K562 (cell line): Measurements from ENCODE around the gene ITGA7. TPM values are rescaled to one million over a fixed set of nuclear protein-coding genes. Genes with fewer than 3 reads are reported as not detected.

Source experiments
- CHD4 ChIP-seq: fragments of 200-600 bp; sonication (generic); IDR thresholded peaks from 3 replicates; pipeline ENCODE4 v1.6.1; 2012; ENCODE audit warnings: low read depth, mild to moderate bottlenecking, mixed read lengths, low read length, inconsistent platforms; ENCODE audit not compliant: insufficient read depth, insufficient replicate concordance, poor library complexity, severe bottlenecking
- DPF2 ChIP-seq: fragments of 450-650 bp; IDR thresholded peaks from 2 replicates; pipeline ENCODE4 v1.6.1; 2016
- EGR1 ChIP-seq: fragments of 450-650 bp; conservative IDR thresholded peaks from 2 replicates; pipeline ENCODE4 v1.6.1; 2017; ENCODE audit warnings: mild to moderate bottlenecking
- GATA2 ChIP-seq: sonication (generic); formaldehyde crosslinking; IDR thresholded peaks from 2 replicates; pipeline ENCODE4 v1.4.0; 2020; ENCODE audit warnings: mild to moderate bottlenecking, missing genetic modification reagents
- HLTF ChIP-seq: fragments of 450-650 bp; IDR thresholded peaks from 2 replicates; pipeline ENCODE4 v1.6.1; 2016
- KDM5B ChIP-seq: fragments of 200-600 bp; sonication (generic); IDR thresholded peaks from 2 replicates; pipeline ENCODE4 v1.6.1; 2012; ENCODE audit warnings: low read depth, mild to moderate bottlenecking, moderate library complexity, low read length, control low read depth, inconsistent platforms; ENCODE audit not compliant: insufficient replicate concordance
- MCM7 ChIP-seq, 2 experiments: fragments of 450-650 bp; IDR thresholded peaks; 2 replicates each; pipeline ENCODE4 v1.6.1; 2016 to 2018
- PRPF4 ChIP-seq: fragments of 200-400 bp; formaldehyde crosslinking; IDR thresholded peaks from one replicate; pipeline ENCODE4 v1.6.1; 2017; ENCODE audit warnings: low read length, low read depth, mild to moderate bottlenecking; ENCODE audit not compliant: insufficient read depth, poor library complexity, severe bottlenecking
- SIRT6 ChIP-seq: IDR thresholded peaks from one replicate; pipeline ENCODE4 v1.6.1; 2012; ENCODE audit warnings: low read depth, mild to moderate bottlenecking, control low read depth, inconsistent platforms, low read length, moderate library complexity
- TAF15 ChIP-seq: fragments of 200-400 bp; formaldehyde crosslinking; IDR thresholded peaks from 2 replicates; pipeline ENCODE4 v1.6.1; 2017; ENCODE audit warnings: mild to moderate bottlenecking, low read depth, low read length, moderate library complexity
- TAL1 ChIP-seq: fragments of 450-650 bp; IDR thresholded peaks from 2 replicates; pipeline ENCODE4 v1.6.1; 2016; ENCODE audit warnings: mild to moderate bottlenecking
- YBX1 ChIP-seq: fragments of 450-650 bp; IDR thresholded peaks from 2 replicates; pipeline ENCODE4 v1.7.1; 2016; ENCODE audit warnings: mild to moderate bottlenecking
- ZNF174 ChIP-seq: fragments of 250-450 bp; sonication (Bioruptor Pico); IDR thresholded peaks from 2 replicates; pipeline ENCODE4 v1.4.0; 2020; ENCODE audit warnings: mild to moderate bottlenecking
- ZNF311 ChIP-seq: fragments of 250-450 bp; sonication (Bioruptor Pico); IDR thresholded peaks from 2 replicates; pipeline ENCODE4 v1.4.0; 2020; ENCODE audit warnings: mild to moderate bottlenecking, moderate library complexity
- polyA plus RNA-seq, 8 experiments: library from polyadenylated mRNA; depleted of rRNA in 4 of 8; stranded (reverse) in 5 of 8; unstranded in 3 of 8; fragments of >200 nt; fragmentation: Nextera tagmentation in 2 of 8; fragmentation: Illumina TruSeq in 1 of 8; extraction: Ambion mirVana in 2 of 8; extraction: Trizol in 1 of 8; gene quantifications; 2 replicates each; pipeline versions ENCODE4 v1.2.1 to v1.2.3, GENCODE V29; 2011 to 2014; ENCODE audit warnings: inconsistent platforms in 1 of 8, missing spikeins in 1 of 8
- total RNA-seq, 7 experiments: library from RNA; depleted of rRNA in 6 of 7; stranded (reverse); fragments of >200 nt in 6 of 7; fragmentation: Illumina TruSeq in 2 of 7; extraction: Trizol in 2 of 7; gene quantifications; 2 replicates each; pipeline versions ENCODE4 v1.2.1 to v1.2.3, GENCODE V29; 2011 to 2021; ENCODE audit warnings: low replicate concordance in 1 of 7
- TF ChIP-seq, protein P1 (sequence below): fragments of 200-800 bp; sonication (Bioruptor generic); IDR thresholded peaks from 2 replicates; pipeline ENCODE4 v1.6.1; 2017; ENCODE audit warnings: missing genetic modification characterization, missing compliant biosample characterization
- TF ChIP-seq, protein P2 (sequence below): fragments of 250-450 bp; sonication (Bioruptor Pico); IDR thresholded peaks from 2 replicates; pipeline ENCODE4 v1.5.0; 2021
- TF ChIP-seq, protein P3 (sequence below), 2 experiments: fragments of 450-650 bp; IDR thresholded peaks; 2 replicates each; pipeline ENCODE4 v1.6.1; 2016
- TF ChIP-seq, protein P4 (sequence below): fragments of 450-650 bp; formaldehyde crosslinking; IDR thresholded peaks from 2 replicates; pipeline ENCODE4 v1.4.0; 2022; ENCODE audit warnings: missing genetic modification characterization
- TF ChIP-seq, protein P5 (sequence below): fragments of 450-650 bp; IDR thresholded peaks from one replicate; pipeline ENCODE4 v1.6.1; 2018; ENCODE audit warnings: mild to moderate bottlenecking, moderate library complexity; ENCODE audit not compliant: partially characterized antibody

ITGA7 gene
- total and polyA plus RNA-seq, 9 of the 15 experiments (the other 6 are each of a cell fraction or from before 2014, with no cell fraction given) = 0.11 to 2.3 (median 0.56) TPM; not detected in 1

DNA sequence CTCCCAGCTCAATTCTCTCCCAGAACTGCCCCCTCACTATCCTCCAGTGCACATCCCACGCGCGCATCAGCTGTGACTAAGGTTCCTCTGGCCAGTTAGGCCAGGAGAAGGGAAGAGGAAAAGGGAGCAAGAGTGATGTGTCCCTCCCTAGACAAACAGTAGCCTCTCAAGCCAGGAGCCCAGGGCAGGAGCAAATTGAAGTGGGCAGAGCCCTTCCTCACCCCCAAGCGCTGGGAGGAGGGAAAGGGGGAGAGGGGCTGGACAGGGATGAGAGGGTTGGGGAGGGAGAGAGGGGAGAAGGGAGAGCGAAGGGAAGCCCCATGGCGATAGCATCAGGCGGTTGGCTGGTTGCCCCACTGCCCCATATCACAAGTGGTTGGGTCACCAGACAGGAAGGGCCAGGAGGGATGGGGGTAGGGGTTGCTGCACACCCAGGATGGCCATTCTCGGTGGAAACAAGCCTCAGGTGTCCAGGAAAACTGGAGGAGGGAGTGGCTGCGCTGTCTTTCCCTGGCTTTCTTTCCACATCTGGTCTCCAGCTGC, 20.0 kb upstream of the ITGA7 start (continued):
- TF ChIP-seq, protein P1, sequence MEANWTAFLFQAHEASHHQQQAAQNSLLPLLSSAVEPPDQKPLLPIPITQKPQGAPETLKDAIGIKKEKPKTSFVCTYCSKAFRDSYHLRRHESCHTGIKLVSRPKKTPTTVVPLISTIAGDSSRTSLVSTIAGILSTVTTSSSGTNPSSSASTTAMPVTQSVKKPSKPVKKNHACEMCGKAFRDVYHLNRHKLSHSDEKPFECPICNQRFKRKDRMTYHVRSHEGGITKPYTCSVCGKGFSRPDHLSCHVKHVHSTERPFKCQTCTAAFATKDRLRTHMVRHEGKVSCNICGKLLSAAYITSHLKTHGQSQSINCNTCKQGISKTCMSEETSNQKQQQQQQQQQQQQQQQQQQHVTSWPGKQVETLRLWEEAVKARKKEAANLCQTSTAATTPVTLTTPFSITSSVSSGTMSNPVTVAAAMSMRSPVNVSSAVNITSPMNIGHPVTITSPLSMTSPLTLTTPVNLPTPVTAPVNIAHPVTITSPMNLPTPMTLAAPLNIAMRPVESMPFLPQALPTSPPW (CRISPR knock-in tag) = peak; percentile 78; the same call in 1 of the 2 replicates
- TF ChIP-seq, protein P2, sequence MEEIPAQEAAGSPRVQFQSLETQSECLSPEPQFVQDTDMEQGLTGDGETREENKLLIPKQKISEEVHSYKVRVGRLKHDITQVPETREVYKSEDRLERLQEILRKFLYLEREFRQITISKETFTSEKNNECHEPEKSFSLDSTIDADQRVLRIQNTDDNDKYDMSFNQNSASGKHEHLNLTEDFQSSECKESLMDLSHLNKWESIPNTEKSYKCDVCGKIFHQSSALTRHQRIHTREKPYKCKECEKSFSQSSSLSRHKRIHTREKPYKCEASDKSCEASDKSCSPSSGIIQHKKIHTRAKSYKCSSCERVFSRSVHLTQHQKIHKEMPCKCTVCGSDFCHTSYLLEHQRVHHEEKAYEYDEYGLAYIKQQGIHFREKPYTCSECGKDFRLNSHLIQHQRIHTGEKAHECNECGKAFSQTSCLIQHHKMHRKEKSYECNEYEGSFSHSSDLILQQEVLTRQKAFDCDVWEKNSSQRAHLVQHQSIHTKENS (CRISPR knock-in tag) = no peak
- TF ChIP-seq HLTF = no peak
- TF ChIP-seq CHD4 = no peak
- no peak for TF ChIP-seq MCM7 (IDR thresholded peaks at IDR 0.05)
- no peak for TF ChIP-seq TAL1
- TF ChIP-seq, protein P3, sequence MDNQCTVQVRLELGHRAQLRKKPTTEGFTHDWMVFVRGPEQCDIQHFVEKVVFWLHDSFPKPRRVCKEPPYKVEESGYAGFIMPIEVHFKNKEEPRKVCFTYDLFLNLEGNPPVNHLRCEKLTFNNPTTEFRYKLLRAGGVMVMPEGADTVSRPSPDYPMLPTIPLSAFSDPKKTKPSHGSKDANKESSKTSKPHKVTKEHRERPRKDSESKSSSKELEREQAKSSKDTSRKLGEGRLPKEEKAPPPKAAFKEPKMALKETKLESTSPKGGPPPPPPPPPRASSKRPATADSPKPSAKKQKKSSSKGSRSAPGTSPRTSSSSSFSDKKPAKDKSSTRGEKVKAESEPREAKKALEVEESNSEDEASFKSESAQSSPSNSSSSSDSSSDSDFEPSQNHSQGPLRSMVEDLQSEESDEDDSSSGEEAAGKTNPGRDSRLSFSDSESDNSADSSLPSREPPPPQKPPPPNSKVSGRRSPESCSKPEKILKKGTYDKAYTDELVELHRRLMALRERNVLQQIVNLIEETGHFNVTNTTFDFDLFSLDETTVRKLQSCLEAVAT (IDR thresholded peaks at IDR 0.05) = 0 out of 4 replicates have a peak, but pooled peaks of 1 of the 2 experiments have one; percentile 13
- TF ChIP-seq GATA2 (CRISPR knock-in tag) = peak; percentile 38; the same call in 1 of the 2 replicates
- TF ChIP-seq EGR1 = peak; percentile 87
- TF ChIP-seq, protein P4, sequence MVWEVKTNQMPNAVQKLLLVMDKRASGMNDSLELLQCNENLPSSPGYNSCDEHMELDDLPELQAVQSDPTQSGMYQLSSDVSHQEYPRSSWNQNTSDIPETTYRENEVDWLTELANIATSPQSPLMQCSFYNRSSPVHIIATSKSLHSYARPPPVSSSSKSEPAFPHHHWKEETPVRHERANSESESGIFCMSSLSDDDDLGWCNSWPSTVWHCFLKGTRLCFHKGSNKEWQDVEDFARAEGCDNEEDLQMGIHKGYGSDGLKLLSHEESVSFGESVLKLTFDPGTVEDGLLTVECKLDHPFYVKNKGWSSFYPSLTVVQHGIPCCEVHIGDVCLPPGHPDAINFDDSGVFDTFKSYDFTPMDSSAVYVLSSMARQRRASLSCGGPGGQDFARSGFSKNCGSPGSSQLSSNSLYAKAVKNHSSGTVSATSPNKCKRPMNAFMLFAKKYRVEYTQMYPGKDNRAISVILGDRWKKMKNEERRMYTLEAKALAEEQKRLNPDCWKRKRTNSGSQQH = peak; percentile 63; the same call in 1 of the 2 replicates
- TF ChIP-seq, protein P5, sequence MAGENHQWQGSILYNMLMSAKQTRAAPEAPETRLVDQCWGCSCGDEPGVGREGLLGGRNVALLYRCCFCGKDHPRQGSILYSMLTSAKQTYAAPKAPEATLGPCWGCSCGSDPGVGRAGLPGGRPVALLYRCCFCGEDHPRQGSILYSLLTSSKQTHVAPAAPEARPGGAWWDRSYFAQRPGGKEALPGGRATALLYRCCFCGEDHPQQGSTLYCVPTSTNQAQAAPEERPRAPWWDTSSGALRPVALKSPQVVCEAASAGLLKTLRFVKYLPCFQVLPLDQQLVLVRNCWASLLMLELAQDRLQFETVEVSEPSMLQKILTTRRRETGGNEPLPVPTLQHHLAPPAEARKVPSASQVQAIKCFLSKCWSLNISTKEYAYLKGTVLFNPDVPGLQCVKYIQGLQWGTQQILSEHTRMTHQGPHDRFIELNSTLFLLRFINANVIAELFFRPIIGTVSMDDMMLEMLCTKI = no peak
- TF ChIP-seq SIRT6 = no peak
- TF ChIP-seq TAF15 = no peak
- no peak for TF ChIP-seq ZNF311 (CRISPR knock-in tag)
- TF ChIP-seq YBX1 = no peak
- TF ChIP-seq DPF2 = peak; percentile 71
- no peak for TF ChIP-seq PRPF4
- TF ChIP-seq ZNF174 = no peak
- TF ChIP-seq KDM5B = peak; percentile 64
